Tibial artery (tissue), 4 donors: Measurements from ENCODE around the gene IMP3.

Experiments used
- DNase-seq, 2 donors: peaks; one replicate each; pipeline ENCODE4 v3.0.0-alpha.2; 2019
- H3K27ac ChIP-seq, 2 donors: fragments of 200-600 bp; sonication (generic) in 1 of 2; 1 replicate in 1 of 2; 2 replicates in 1 of 2; pipeline ENCODE4 v1.5.1; 2018 to 2019; ENCODE audit warnings: mild to moderate bottlenecking in 1 of 2
- H3K27me3 ChIP-seq, 2 donors: fragments of 200-600 bp; sonication (generic) in 1 of 2; one replicate each; pipeline versions ENCODE4 v1.5.1 to v1.6.0; 2016 to 2019
- H3K36me3 ChIP-seq, 3 donors: fragments of 200-600 bp; sonication (generic) in 2 of 3; one replicate each; pipeline ENCODE4 v1.5.1; 2016 to 2019; ENCODE audit warnings: mild to moderate bottlenecking in 2 of 3
- H3K4me1 ChIP-seq, 4 donors: fragments of 200-600 bp; sonication (generic) in 2 of 4; 1 replicate in 3 of 4; 2 replicates in 1 of 4; pipeline ENCODE4 v1.5.1; 2016 to 2019
- H3K4me3 ChIP-seq, 2 donors: fragments of 200-600 bp; sonication (generic) in 1 of 2; 1 replicate in 1 of 2; 2 replicates in 1 of 2; pipeline ENCODE4 v1.5.1; 2018 to 2019; ENCODE audit warnings: mild to moderate bottlenecking in 2 of 2
- H3K9me3 ChIP-seq, 3 donors: fragments of 200-600 bp; sonication (generic) in 1 of 3; one replicate each; pipeline ENCODE4 v1.5.1; 2016 to 2019
- CTCF ChIP-seq, 2 experiments: fragments of 200-600 bp in 1 of 2; fragments of 450-650 bp in 1 of 2; IDR thresholded peaks; one replicate each; pipeline ENCODE4 v1.5.1; 2017 to 2019; ENCODE audit warnings: antibody characterized with exemption in 2 of 2, mild to moderate bottlenecking in 1 of 2, moderate library complexity in 1 of 2
- intact Hi-C: fragments of 100-400 bp; cut with DNase I; formaldehyde crosslinking; loops from one replicate; pipeline ENCODE4 v1.15.0; 2023; ENCODE audit warnings: low total_unique reads

Gene IMP3

GRCh38 chr15:75661100-75661755 lies 21.2 kb upstream of the IMP3 start:
- DNase-seq = peak; percentile 93 to 97
- Histone ChIP-seq H3K36me3 (peaks cover 19 to 46% (median 28%) of the 10 kb centered on the region in 3 donors), H3K4me1 (peaks cover 0 to 70% (median 56%) of the 10 kb centered on the region in 4 donors), H3K27me3 (no peaks in the 10 kb centered on the region), H3K4me3 (peak overlapping the region; percentile 16 to 27), H3K27ac (peak overlapping the region; percentile 89 to 92), H3K9me3 (no peaks in the 10 kb centered on the region)
- TF ChIP-seq CTCF (IDR thresholded peaks at IDR 0.05) = no peak
- intact Hi-C loops = no loop called here

GRCh38 chr15:75659928-75660645 lies 20.1 kb upstream of the IMP3 start:
- TF ChIP-seq CTCF (IDR thresholded peaks at IDR 0.05) = no peak
- Histone ChIP-seq H3K9me3 (no peaks in the 10 kb centered on the region), H3K27me3 (no peaks in the 10 kb centered on the region), H3K4me3 (no peak overlapping the region), H3K4me1 (peaks cover 0 to 70% (median 59%) of the 10 kb centered on the region in 4 donors), H3K36me3 (peaks cover 23 to 57% (median 30%) of the 10 kb centered on the region in 3 donors), H3K27ac (peak overlapping the region; percentile 89 to 92)
- DNase-seq = no peak
- intact Hi-C loops = no loop called here

GRCh38 chr15:75659141-75659771 lies 19.2 kb upstream of the IMP3 start:
- H3K27me3 ChIP-seq = no peaks in the 10 kb centered on the region
- peaks cover 3 to 78% (median 66%) of the 10 kb centered on the region in 4 donors for H3K4me1 ChIP-seq
- H3K9me3 ChIP-seq = no peaks in the 10 kb centered on the region
- H3K27ac ChIP-seq = peak overlapping the region; percentile 89 to 92
- no peak overlapping the region for H3K4me3 ChIP-seq
- peaks cover 23 to 57% (median 35%) of the 10 kb centered on the region in 3 donors for H3K36me3 ChIP-seq
- DNase-seq = no peak
- no peak for TF ChIP-seq CTCF (IDR thresholded peaks at IDR 0.05)
- intact Hi-C loops = no loop called here

- Histone ChIP-seq H3K4me3 (no peak overlapping the region), H3K27me3 (no peaks in the 10 kb centered on the region), H3K9me3 (no peaks in the 10 kb centered on the region), H3K36me3 (peaks cover 23 to 43% (median 35%) of the 10 kb centered on the region in 3 donors), H3K4me1 (peaks cover 5 to 86% (median 77%) of the 10 kb centered on the region in 4 donors), H3K27ac (peak overlapping the region; percentile 25 to 28)
- no peak for TF ChIP-seq CTCF (IDR thresholded peaks at IDR 0.05)
- intact Hi-C loops = no loop called here
- DNase-seq = no peak
Measured at GRCh38 chr15:75656813-75657212, 16.8 kb upstream of the IMP3 start.

- H3K36me3 ChIP-seq = peaks cover 23 to 46% (median 35%) of the 10 kb centered on the region in 3 donors
- intact Hi-C loops = no loop called here
- no peak for TF ChIP-seq CTCF (IDR thresholded peaks at IDR 0.05)
- peak overlapping the region in 1 of 2 donors; percentile 10 for H3K27ac ChIP-seq
- no peaks in the 10 kb centered on the region for H3K9me3 ChIP-seq
- no peaks in the 10 kb centered on the region for H3K27me3 ChIP-seq
- H3K4me3 ChIP-seq = no peak overlapping the region
- DNase-seq = no peak
- peaks cover 5 to 86% (median 77%) of the 10 kb centered on the region in 4 donors for H3K4me1 ChIP-seq
Measured at GRCh38 chr15:75656331-75656730, 16.3 kb upstream of the IMP3 start.
